MV-4-11 (cell line): ENCODE data around the gene BANF1.

Experiments
- DNase-seq: peaks from one replicate; lab custom pipeline; 2025; lab: John Stamatoyannopoulos, UW

The BANF1 gene

DNA sequence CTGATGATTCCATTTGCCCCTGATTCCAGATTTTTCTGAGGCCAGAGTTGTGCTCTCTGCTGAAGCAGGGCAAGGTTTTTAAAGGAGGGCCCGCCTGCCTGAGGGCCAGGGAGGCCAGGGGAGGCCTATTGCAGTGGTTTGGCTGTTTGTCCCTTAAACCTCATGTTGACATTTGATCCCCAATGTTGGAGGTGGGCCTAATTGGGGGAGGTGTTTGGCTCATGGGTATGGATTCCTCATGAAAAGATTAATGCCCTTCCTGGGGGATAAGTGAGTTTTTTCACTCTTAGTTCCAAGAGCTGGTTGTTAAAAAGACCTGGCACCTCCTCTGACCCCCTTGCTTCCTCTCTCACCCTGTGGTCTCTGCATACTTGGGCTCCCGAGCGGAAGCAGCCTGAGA is 37.5 kb downstream of the BANF1 start:
- no peak for DNase-seq

DNA sequence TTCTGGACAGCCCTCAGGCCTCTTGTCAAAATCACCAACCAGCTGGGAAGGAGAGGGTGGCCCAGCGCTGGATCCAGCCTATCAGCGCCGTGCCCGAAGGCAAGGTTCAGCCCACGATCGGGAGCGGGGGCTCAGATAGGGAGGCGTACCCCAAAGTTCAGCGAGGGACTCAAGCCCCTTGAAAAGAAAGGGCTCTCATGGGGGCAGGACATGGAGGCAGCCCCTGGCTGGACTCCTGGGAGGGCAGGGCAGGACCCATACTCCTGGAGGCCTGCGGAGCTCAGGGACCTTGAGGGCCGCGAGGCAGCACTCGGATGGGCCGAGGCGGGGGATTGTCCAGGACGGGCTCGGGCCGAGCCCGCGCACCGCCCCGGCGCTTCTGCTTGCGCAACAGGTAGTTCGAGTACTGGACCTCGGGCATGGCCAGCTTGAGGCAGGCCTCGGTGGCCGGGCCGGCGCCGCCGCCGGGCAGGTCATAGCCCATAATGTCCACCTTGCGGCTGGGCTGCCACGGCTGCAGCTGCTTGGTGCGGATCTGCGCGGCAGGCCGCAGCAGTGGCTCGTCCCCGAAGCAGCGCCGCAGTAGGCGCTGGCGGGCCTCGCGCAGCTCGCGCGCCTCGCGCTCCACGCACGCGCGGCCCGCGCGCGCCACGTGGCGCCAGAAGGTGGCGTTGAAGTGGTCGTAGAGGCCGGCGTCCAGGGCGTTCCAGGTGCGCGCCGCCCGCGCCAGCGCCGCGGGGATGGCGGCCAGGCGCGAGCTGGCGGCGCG is 40.1 kb downstream of the BANF1 start:
- no peak for DNase-seq

DNA sequence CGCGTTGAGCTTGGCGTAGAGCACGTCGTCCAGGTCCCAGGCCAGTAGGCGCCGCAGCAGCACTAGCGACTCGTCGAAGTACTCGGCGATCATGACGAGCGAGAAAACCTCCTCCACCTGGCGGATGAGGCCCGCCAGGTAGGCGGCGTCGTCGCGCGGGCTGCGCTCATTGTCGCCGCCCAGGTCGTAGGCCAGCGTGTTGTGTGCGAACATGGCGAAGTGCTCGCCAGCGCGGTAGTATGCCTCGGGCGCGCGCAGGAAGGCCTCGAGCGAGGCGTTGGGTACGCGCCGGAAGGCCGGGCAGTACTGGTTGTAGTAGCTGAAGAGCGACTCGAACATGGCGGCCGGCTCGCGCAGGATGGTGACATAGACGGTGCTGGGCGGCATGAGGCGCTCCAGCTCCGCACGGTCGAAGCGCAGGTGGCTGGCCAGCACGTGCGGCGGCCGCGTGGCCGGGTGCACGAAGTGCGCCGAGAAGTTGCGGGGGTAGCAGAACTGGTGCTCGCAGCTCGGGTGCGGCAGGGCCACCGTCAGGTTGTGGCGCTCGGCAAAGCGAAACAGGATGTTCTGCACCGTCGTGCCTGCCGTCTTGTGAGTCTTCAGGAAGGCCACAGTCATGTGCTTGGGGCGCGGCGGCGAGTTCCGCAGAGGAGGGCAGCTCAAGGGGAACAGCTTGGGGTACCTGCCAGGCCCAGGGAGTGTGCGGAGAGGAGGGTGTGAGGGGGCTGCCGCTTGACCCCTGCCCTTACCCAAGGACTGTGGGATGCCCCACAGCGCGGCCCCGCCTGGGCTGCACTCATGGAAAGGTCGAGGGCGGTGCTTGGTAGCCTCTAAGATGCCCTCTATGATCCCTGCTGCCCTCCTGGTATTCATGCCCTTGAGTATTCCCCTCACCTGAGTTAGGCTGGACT is 40.9 kb downstream of the BANF1 start:
- no peak for DNase-seq

DNA sequence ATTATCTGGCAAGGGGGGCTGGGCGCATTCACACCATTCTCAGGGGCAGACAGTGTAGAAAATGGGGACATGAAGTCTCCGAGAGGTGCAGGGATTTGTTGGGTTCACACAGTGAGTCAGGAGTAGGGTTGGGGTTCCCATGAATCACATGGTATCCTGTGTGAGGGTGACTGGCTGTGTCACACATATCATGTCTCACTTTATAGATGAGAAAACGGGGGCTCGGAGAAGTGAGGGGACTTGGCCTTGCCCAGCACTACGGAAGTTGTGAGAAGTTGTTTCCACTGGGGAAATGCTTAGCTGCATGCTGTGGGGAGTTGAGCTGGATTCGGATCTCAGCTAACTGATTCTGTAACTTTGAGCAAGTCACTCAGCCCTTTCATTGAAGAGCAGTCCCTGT is 42.5 kb downstream of the BANF1 start:
- DNase-seq: no peak

DNA sequence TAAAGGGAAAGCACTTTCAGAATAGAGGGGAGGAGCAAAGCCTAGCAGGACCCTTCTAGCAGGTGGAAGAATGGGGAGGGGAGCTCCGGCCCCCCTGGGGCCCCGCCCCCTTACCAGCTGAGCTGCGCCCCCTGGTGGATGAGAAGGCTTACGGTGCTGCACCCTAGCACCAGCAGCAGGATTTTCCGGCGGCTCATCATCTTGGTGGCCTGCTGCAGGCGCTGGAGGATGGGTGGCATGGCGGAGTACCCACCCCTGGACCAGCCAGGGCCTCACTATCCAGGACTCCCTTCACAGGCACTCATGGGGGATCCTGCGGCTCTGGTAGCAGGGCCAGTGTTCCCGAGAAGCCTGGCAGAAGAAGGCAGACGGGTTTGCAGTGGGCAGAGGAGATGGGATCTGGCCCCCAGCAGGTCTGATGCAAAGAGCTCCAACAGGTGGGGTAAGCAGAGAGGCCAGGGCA is 42.9 kb downstream of the BANF1 start:
- peak; percentile 36 for DNase-seq

DNA sequence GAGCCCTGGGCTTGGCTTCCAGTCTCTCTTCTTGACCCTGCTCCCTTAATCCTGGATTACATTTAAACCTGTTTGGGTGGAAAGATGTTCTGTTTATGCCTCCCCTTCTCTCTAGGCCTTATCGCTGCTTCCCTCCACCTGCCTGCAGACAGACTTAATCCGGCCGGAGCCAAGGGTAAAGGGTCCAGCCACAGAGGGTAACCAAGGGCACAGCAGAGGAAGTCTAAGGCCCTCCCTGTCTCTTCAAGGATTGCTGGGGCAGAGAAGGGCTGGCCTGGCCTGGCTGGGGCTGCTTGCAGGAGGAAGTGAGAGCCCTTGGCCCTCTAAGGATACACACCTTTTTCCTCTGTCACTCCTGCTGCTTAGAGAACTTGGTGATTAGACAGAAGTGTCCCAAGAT is 44.6 kb downstream of the BANF1 start:
- no peak for DNase-seq

DNA sequence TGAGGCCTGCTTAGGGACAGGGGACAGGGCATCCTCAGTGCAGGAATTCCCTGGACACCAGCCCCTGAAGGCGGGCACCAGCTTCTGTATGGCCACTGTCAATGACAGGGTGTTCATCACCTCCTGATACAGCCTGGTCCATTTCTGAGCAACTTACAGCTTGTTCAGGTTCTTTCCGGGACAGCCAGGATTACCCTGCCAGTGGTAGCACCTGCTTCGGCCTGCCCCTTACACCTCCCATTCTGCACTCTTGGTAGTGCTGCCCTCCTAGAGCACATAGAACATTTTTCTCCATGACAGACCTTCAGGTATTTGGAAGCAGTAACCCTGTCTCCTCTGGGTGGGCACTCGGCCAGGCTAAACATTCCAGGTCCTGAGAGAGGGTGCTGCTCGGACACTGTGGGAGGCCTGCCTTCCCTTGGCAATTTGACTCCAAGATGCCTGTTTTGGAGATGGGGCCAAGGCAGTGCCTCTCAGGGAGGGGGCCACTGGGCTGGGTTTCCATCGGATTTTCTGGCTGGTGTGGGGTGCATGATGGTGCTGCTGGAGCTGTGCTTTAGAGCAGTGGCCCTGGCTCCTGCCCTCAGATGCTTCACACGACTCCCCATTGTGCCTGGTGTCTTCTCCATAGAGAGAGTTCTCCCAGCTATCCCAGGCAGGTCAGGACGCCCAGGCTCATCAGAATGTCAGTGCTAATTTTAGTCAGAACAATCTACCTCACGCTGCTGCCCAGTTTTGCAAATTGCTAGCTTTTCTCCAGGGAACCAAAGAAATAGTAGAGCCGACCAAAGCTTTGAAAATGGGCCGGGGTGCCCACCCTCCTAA is 45.5 kb downstream of the BANF1 start:
- no peak for DNase-seq

DNA sequence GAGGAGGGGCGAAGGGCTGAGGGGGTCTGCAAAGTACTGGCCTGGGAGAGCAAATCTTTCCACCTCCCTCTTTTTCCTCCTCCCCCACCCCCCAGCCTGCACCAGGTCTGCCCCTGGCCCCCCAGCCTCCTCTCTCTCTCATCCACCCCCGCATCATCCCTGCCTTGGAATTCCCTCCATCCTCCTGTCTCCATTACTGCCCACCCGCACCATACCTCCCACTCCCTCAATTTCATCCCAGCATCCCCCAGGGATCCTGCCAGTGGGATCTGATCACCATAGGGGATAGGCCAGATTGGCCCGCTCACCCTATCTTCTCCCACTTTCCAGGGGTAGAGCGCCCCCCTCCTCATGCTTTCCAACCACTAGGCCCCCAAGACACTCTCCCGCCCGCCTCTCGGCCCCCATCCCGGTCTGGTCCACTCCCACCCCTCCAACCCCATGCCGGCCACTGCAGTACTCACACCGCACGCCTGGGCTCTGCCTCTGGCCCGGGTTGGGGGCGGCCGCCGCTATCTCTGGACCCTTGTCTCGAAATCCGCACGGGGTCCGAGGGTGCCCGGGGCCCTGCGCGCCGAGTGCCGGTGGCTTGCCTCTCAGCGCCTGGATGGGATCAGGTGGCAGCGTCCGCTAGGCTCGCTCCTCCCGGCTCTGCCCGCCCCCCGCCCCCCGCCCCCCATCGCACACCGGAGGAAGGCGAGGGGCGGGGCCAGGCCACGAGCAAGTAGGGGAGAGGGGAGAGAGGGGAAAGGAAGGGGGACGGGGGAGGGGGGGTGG is 46.4 kb downstream of the BANF1 start, which contains the start of gene GAL3ST3:
Gene GAL3ST3 (minus strand): TSS at position 615 of the 777 bp plus-strand sequence. CDS start 3,746 bp downstream, outside the sequence.
- no peak for DNase-seq

DNA sequence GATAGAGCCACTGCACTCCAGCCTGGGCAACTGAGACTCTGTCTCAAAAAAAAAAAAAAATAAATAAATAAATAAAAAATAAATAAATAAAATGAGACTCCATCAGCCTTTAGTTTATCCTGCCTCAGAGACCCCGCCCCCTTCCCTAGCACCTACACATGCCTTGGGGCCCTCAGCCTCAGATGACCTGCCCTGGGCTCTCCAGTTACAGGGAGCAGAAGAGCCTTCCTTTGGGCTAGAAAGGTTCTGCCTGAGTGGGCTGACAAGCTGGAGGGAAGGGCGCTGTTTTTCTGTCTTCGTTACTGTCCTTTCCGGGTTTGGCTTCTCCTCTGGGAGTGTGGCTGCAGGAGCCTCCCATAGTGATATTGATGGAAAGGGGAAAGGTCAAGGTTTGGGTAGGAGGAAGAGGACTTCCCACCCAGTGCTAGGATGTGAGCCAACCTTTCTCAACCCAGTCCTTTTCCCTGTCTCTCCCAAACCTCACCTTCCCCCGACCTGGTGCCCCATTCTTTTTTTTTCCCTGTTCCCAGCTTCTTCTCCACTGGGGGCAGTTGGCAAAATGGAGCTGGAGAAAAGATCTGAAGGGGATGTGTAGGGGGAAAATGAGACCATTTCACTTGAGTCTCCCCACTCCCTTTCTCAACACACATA is 48.4 kb downstream of the BANF1 start:
- no peak for DNase-seq

DNA sequence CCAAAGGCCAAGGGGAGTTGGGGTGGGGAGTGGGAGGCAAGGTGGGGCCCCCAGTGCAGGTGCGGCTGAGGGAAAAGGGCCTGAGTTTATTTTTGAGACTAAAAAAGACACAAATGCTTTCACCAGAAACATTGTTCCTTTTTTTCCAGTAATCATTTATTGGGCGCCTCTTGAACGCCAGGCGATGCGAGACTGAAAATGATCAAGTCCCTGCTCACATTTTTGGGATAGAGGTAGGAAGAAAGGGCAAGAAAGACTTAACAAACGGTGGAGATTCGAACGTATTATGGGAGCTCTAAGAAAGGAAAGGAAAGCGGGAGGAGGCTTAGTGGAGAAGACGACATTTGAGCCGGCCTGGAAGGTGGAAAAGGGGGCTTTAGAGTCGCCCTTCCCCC is 49.1 kb downstream of the BANF1 start:
- DNase-seq: no peak

DNA sequence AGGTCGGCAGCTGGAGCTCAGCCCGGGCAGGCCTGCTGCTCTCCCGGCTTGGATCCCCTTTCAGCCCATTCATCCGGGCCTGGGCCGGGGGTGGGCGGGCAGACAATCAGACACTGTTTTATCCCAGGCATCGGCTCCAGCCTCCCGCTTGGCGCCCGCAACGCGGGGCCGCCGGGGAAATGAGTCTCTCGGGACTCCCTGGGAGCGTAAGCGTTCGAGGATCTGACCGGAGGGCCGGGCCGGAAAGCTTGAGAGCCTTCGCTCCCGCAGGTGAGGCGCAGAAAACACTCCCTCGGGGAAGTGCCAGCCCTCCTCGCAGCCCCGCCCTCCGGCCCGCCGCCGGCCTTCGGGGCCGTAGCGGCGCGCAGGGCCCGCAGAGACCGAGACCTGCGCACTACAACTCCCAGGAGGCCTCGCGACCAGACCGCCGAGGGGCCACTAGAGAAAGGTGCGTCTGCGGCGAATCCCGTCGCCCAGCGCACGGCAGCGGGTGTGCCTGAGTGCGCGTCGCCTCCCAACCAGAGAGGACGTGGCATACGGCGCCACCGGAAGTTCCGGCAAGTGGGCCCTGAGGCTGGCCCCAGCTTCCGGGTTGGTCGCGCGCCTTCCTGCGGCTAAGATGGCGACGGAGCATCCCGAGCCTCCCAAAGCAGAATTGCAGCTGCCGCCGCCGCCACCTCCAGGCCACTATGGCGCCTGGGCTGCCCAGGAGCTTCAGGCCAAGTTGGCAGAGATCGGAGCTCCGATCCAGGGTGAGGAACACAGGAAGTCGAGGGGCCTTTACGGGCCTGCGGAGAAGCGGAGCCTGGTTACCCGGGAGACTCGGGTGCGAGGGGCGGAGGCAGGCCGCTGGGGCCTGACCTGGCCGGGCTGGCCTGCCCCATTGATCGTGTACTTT is 49.7 kb downstream of the BANF1 start, which contains the start of gene SF3B2:
Gene SF3B2 (plus strand): TSS at position 599 of the 898 bp plus-strand sequence. CDS start 21 bp downstream, at position 620.
- DNase-seq: peak; percentile 97

DNA sequence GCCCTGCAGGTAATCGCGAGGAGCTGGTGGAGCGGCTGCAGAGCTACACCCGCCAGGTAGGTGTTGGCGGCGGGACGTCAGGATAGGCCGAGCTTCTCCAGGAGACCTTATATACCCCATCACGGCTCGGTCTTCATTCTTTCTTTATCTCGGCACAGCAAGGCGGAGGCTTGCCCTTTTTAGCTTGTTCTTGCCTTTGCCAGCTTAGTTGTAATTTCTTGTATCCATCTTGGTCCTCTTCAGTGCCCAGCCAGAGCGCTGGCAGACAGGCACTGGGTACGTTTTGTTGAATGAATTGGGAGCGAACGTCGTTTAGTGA is 50.3 kb downstream of the BANF1 start:
- DNase-seq: no peak
